WTC11 (cell line): Measurements from ENCODE around the gene MS4A4A. TPM values are rescaled to one million over a fixed set of nuclear protein-coding genes. Genes with fewer than 3 reads are reported as not detected.
A peak's percentile ranks its signal among the peaks of the same experiment; 100 is the strongest.

ENCODE experiments used
- ATAC-seq: fragments of 200-7000 bp; cut with Tn5 transposase; 2 replicates; pipeline ENCODE4 v1.10.0; 2021; ENCODE audit warnings: mild to moderate bottlenecking, moderate library complexity
- CTCF ChIA-PET: fragments of 300-600 bp; sonication (Branson Sonifier 250); formaldehyde crosslinking; loops from one replicate; lab custom pipeline; 2021; ENCODE audit warnings: antibody characterized with exemption; lab: Charles Lee
- POLR2A ChIA-PET: fragments of 350-600 bp; sonication (Branson Sonifier 250); formaldehyde crosslinking; loops from one replicate; lab custom pipeline; 2021; ENCODE audit warnings: antibody characterized with exemption; lab: Charles Lee
- DNase-seq: peaks from one replicate; pipeline ENCODE4 v3.0.0; 2021; ENCODE audit warnings: low spot score
- H3K27ac Mint-ChIP-seq: 2 replicates; pipeline ENCODE4 v1.8.0; 2021; ENCODE audit warnings: mixed read lengths
- H3K27me3 Mint-ChIP-seq: 2 replicates; pipeline ENCODE4 v1.8.0; 2021; ENCODE audit warnings: low read depth, mild to moderate bottlenecking, moderate library complexity, mixed read lengths
- H3K36me3 Mint-ChIP-seq: 2 replicates; pipeline ENCODE4 v1.8.0; 2021; ENCODE audit warnings: mixed read lengths
- H3K4me1 Mint-ChIP-seq: 2 replicates; pipeline ENCODE4 v1.8.0; 2022; ENCODE audit warnings: mixed read lengths
- H3K4me3 Mint-ChIP-seq: 2 replicates; pipeline ENCODE4 v1.8.0; 2021; ENCODE audit warnings: mild to moderate bottlenecking, moderate library complexity, mixed read lengths
- H3K9me3 Mint-ChIP-seq: 2 replicates; pipeline ENCODE4 v1.8.0; 2021; ENCODE audit warnings: mixed read lengths
- AFF4 ChIP-seq: sonication (generic); formaldehyde crosslinking; IDR thresholded peaks from 2 replicates; pipeline ENCODE4 v1.8.1; 2023; ENCODE audit warnings: mild to moderate bottlenecking, missing genetic modification reagents, borderline replicate concordance
- ATF3 ChIP-seq: sonication (generic); formaldehyde crosslinking; conservative IDR thresholded peaks from 2 replicates; pipeline ENCODE4 v1.8.1; 2022; ENCODE audit warnings: mild to moderate bottlenecking, missing genetic modification reagents
- CREM ChIP-seq: sonication (generic); formaldehyde crosslinking; IDR thresholded peaks from 2 replicates; pipeline ENCODE4 v1.8.1; 2022; ENCODE audit warnings: mild to moderate bottlenecking, missing genetic modification reagents, moderate library complexity
- CTCF ChIP-seq: fragments of 200-600 bp; IDR thresholded peaks from 2 replicates; pipeline ENCODE4 v1.8.0; 2022; ENCODE audit warnings: antibody characterized with exemption
- ELF4 ChIP-seq: sonication (generic); formaldehyde crosslinking; IDR thresholded peaks from 2 replicates; pipeline ENCODE4 v1.8.1; 2022; ENCODE audit warnings: low read depth, mild to moderate bottlenecking, moderate library complexity, missing genetic modification reagents
- FOXK1 ChIP-seq: sonication (generic); formaldehyde crosslinking; IDR thresholded peaks from 2 replicates; pipeline ENCODE4 v1.8.0; 2022; ENCODE audit warnings: mild to moderate bottlenecking, moderate library complexity, missing genetic modification reagents
- IRF2 ChIP-seq: sonication (generic); formaldehyde crosslinking; IDR thresholded peaks from 2 replicates; pipeline ENCODE4 v1.8.0; 2022; ENCODE audit warnings: low read depth, missing genetic modification reagents, borderline replicate concordance
- JAZF1 ChIP-seq: fragments of 250-450 bp; sonication (Bioruptor Pico); IDR thresholded peaks from 2 replicates; pipeline ENCODE4 v1.9.0; 2021; ENCODE audit warnings: moderate library complexity, mild to moderate bottlenecking, inconsistent platforms
- NFATC4 ChIP-seq: fragments of 250-450 bp; sonication (Bioruptor Pico); IDR thresholded peaks from 2 replicates; pipeline ENCODE4 v1.9.0; 2021; ENCODE audit warnings: mild to moderate bottlenecking
- NFYB ChIP-seq: sonication (generic); formaldehyde crosslinking; conservative IDR thresholded peaks from 2 replicates; pipeline ENCODE4 v1.8.0; 2022; ENCODE audit warnings: low read depth, missing genetic modification reagents
- NR3C1 ChIP-seq: sonication (generic); formaldehyde crosslinking; conservative IDR thresholded peaks from 2 replicates; pipeline ENCODE4 v1.8.1; 2023; ENCODE audit warnings: low read depth, mild to moderate bottlenecking, missing genetic modification reagents
- SMAD3 ChIP-seq: sonication (generic); formaldehyde crosslinking; IDR thresholded peaks from 2 replicates; pipeline ENCODE4 v1.8.0; 2022; ENCODE audit warnings: missing genetic modification reagents, mild to moderate bottlenecking, borderline replicate concordance
- SMAD4 ChIP-seq: sonication (generic); formaldehyde crosslinking; IDR thresholded peaks from 2 replicates; pipeline ENCODE4 v1.8.0; 2022; ENCODE audit warnings: mild to moderate bottlenecking, missing genetic modification reagents
- TCF7 ChIP-seq: sonication (generic); formaldehyde crosslinking; IDR thresholded peaks from 2 replicates; pipeline ENCODE4 v1.8.0; 2022; ENCODE audit warnings: mild to moderate bottlenecking, low read depth, missing genetic modification reagents, moderate library complexity
- USF1 ChIP-seq: sonication (generic); formaldehyde crosslinking; IDR thresholded peaks from 2 replicates; pipeline ENCODE4 v1.8.0; 2022; ENCODE audit warnings: mild to moderate bottlenecking, missing genetic modification reagents
- ZBTB21 ChIP-seq: sonication (generic); formaldehyde crosslinking; IDR thresholded peaks from 2 replicates; pipeline ENCODE4 v1.8.1; 2023; ENCODE audit warnings: mild to moderate bottlenecking, missing genetic modification reagents, borderline replicate concordance
- ZBTB43 ChIP-seq: sonication (generic); formaldehyde crosslinking; IDR thresholded peaks from 2 replicates; pipeline ENCODE4 v1.8.1; 2023; ENCODE audit warnings: mild to moderate bottlenecking, missing genetic modification reagents
- ZNF121 ChIP-seq: sonication (generic); formaldehyde crosslinking; IDR thresholded peaks from 2 replicates; pipeline ENCODE4 v1.8.0; 2023; ENCODE audit warnings: missing genetic modification reagents
- ZNF219 ChIP-seq: sonication (generic); formaldehyde crosslinking; IDR thresholded peaks from 2 replicates; pipeline ENCODE4 v1.8.0; 2023; ENCODE audit warnings: missing genetic modification reagents, mild to moderate bottlenecking, borderline replicate concordance
- ZNF263 ChIP-seq: sonication (generic); formaldehyde crosslinking; IDR thresholded peaks from 2 replicates; pipeline ENCODE4 v1.8.1; 2022; ENCODE audit warnings: low read depth, mild to moderate bottlenecking, moderate library complexity, missing genetic modification reagents
- ZNF396 ChIP-seq: fragments of 250-450 bp; sonication (Bioruptor Pico); IDR thresholded peaks from 2 replicates; pipeline ENCODE4 v1.8.0; 2021; ENCODE audit warnings: mild to moderate bottlenecking, moderate library complexity, borderline replicate concordance
- ZNF416 ChIP-seq: fragments of 250-450 bp; sonication (Bioruptor Pico); IDR thresholded peaks from 2 replicates; pipeline ENCODE4 v1.9.0; 2021; ENCODE audit warnings: mild to moderate bottlenecking, inconsistent platforms
- ZNF671 ChIP-seq: fragments of 250-450 bp; sonication (Bioruptor Pico); IDR thresholded peaks from 2 replicates; pipeline ENCODE4 v1.8.0; 2021; ENCODE audit warnings: mild to moderate bottlenecking
- total RNA-seq: library from RNA; stranded (reverse); gene quantifications from 3 replicates; pipeline ENCODE4 v1.2.3, GENCODE V29; 2021
- TF ChIP-seq, protein P1 (sequence below): sonication (generic); formaldehyde crosslinking; IDR thresholded peaks from 2 replicates; pipeline ENCODE4 v1.8.1; 2023; ENCODE audit warnings: mild to moderate bottlenecking, missing genetic modification reagents
- TF ChIP-seq, protein P2 (sequence below): sonication (generic); formaldehyde crosslinking; IDR thresholded peaks from 2 replicates; pipeline ENCODE4 v1.8.1; 2023; ENCODE audit warnings: mild to moderate bottlenecking, moderate library complexity, missing genetic modification reagents

Gene MS4A4A
- total RNA-seq, 1 experiment from 2014 or later, result not detected

DNA sequence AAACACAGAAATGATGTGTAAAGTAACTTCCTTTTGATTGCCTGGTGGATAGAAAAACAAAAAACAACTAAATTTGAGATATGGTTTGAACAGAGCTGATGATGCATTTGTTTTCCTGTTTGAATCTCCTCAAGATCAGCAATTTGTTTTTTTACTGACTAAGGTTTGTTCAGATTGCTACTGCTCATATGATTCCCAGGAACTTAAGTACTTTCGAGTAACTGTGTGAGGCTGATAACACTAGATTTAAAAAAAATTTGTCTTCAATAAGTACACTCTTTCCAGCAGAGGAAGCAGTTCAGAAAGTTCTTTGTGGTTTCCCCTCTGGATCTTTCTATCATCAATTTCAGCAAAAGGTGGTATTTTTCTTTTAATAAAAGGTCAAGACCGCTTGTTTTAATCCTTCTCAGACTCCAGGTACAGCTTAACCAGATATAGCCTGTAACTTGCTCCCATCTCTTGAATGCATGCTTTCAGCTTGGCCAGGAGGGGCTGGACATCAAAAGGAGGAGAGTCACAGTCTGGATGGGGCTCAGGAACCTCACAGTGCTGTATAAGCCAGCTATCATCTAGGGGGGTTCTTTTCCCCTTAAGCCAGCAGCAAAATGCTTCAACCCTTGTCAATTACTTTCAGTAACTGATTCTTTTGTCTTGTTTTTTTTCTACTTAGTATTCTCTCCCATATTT lies 34.3 kb downstream of the MS4A4A start:
- no peak overlapping the region for H3K4me3 Mint-ChIP-seq
- ATAC-seq (peak; percentile 69; the same call in 1 of the 2 replicates), DNase-seq (no peak)
- H3K9me3 Mint-ChIP-seq, result peaks cover 8% of the 10 kb centered on the region
- H3K27me3 Mint-ChIP-seq, result no peaks in the 10 kb centered on the region
- TF ChIP-seq ZNF396 (CRISPR knock-in tag) (no peak), ZBTB43 (no peak), JAZF1 (CRISPR knock-in tag) (no peak), NFYB (CRISPR knock-in tag) (no peak), USF1 (CRISPR knock-in tag) (no peak), CREM (CRISPR knock-in tag) (no peak), AFF4 (no peak), IRF2 (CRISPR knock-in tag) (no peak), ELF4 (CRISPR knock-in tag) (no peak), FOXK1 (no peak), ZNF416 (CRISPR knock-in tag) (no peak), ZNF263 (CRISPR knock-in tag) (no peak), ZNF671 (no peak), SMAD4 (CRISPR knock-in tag) (no peak), ZNF219 (no peak), ZNF121 (CRISPR knock-in tag) (no peak), TCF7 (CRISPR knock-in tag) (no peak)
- ChIA-PET CTCF (interaction anchor here (0.6 to 1.3 kb wide), 2 partner anchors 15 to 31 kb away, joined by 3 to 4 read pairs; no protein-coding TSS in a partner anchor), POLR2A (no interaction called here)
- no peaks in the 10 kb centered on the region for H3K4me1 Mint-ChIP-seq
- no peaks in the 10 kb centered on the region for H3K36me3 Mint-ChIP-seq
- no peak overlapping the region; the same call in 1 of the 2 replicates for H3K27ac Mint-ChIP-seq

DNA sequence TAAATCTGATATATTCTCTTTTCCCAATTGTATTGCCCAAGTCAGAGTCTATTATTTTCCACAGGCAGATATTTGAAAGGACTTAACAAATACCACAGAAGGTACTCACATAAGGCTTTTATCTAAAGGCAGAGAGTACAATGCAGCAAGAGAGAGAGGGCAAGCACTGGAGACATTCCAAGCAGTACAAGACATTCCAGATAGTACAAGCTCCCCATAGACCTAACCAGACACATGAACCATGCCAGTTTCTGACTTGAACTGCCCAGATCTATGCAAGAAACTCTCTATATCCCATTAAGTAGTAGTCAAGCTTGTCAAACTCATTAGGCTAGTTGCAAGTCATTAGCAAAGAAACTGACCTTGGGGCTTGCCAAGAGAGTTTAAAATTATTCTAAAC lies 35.4 kb downstream of the MS4A4A start:
- Mint-ChIP-seq H3K27ac (no peak overlapping the region), H3K9me3 (peaks cover 15% of the 10 kb centered on the region), H3K36me3 (no peaks in the 10 kb centered on the region), H3K27me3 (no peaks in the 10 kb centered on the region; the same call in 1 of the 2 replicates), H3K4me3 (no peak overlapping the region), H3K4me1 (peaks cover 1% of the 10 kb centered on the region)
- no peak for DNase-seq
- POLR2A ChIA-PET, result no interaction called here
- CTCF ChIA-PET, result no interaction called here
- ATAC-seq, result no peak
- TF ChIP-seq ZNF219 (no peak), JAZF1 (CRISPR knock-in tag) (no peak), NFATC4 (CRISPR knock-in tag) (no peak), CTCF (no peak), ELF4 (CRISPR knock-in tag) (no peak), ATF3 (no peak), SMAD3 (no peak), NR3C1 (CRISPR knock-in tag) (no peak), ZBTB21 (CRISPR knock-in tag) (no peak)
- TF ChIP-seq, protein P1, sequence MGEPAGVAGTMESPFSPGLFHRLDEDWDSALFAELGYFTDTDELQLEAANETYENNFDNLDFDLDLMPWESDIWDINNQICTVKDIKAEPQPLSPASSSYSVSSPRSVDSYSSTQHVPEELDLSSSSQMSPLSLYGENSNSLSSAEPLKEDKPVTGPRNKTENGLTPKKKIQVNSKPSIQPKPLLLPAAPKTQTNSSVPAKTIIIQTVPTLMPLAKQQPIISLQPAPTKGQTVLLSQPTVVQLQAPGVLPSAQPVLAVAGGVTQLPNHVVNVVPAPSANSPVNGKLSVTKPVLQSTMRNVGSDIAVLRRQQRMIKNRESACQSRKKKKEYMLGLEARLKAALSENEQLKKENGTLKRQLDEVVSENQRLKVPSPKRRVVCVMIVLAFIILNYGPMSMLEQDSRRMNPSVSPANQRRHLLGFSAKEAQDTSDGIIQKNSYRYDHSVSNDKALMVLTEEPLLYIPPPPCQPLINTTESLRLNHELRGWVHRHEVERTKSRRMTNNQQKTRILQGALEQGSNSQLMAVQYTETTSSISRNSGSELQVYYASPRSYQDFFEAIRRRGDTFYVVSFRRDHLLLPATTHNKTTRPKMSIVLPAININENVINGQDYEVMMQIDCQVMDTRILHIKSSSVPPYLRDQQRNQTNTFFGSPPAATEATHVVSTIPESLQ (CRISPR knock-in tag), result no peak
- TF ChIP-seq, protein P2, sequence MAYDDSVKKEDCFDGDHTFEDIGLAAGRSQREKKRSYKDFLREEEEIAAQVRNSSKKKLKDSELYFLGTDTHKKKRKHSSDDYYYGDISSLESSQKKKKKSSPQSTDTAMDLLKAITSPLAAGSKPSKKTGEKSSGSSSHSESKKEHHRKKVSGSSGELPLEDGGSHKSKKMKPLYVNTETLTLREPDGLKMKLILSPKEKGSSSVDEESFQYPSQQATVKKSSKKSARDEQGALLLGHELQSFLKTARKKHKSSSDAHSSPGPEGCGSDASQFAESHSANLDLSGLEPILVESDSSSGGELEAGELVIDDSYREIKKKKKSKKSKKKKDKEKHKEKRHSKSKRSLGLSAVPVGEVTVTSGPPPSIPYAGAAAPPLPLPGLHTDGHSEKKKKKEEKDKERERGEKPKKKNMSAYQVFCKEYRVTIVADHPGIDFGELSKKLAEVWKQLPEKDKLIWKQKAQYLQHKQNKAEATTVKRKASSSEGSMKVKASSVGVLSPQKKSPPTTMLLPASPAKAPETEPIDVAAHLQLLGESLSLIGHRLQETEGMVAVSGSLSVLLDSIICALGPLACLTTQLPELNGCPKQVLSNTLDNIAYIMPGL (CRISPR knock-in tag), result no peak
